MM.1S (cell line): ENCODE measurements around the gene RNF152.

Source experiments
- EZH2 ChIP-seq: fragments of 300-600 bp; sonication (generic); optimal IDR thresholded peaks from 2 replicates; pipeline ENCODE3; 2017; ENCODE audit warnings: low read depth, mild to moderate bottlenecking, antibody characterized with exemption, low read length, mixed read lengths
- EZH2phosphoT487 ChIP-seq: fragments of 300-600 bp; sonication (generic); IDR thresholded peaks from 2 replicates; pipeline ENCODE4 v1.6.1; 2018; ENCODE audit warnings: antibody characterized with exemption, low read length
- TF ChIP-seq, protein P1 (sequence below): fragments of 300-600 bp; sonication (generic); IDR thresholded peaks from 2 replicates; pipeline ENCODE4 v1.5.1; 2016; ENCODE audit warnings: antibody characterized with exemption, low read length, mixed read lengths

DNA sequence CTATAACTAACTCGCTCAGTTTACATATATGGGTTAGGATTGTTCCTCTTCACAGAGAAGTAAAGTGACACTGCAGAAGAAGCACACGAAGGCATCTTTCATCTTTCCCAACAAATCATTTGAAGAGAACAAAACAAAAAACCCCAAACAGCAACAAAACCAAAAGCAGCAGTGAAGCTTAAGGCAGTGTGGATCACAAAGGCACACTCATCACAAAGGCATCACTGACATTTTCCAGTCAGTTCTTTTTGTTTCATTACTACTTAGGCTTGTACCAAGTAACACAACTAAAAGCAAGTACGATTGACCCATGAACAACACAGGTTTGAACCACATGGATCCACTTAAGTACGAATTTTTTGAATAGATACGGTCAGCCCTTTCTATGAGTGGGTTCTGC, 75.7 kb downstream of the RNF152 start:
- TF ChIP-seq EZH2phosphoT487 (no peak), EZH2 (no peak)
- TF ChIP-seq, protein P1, sequence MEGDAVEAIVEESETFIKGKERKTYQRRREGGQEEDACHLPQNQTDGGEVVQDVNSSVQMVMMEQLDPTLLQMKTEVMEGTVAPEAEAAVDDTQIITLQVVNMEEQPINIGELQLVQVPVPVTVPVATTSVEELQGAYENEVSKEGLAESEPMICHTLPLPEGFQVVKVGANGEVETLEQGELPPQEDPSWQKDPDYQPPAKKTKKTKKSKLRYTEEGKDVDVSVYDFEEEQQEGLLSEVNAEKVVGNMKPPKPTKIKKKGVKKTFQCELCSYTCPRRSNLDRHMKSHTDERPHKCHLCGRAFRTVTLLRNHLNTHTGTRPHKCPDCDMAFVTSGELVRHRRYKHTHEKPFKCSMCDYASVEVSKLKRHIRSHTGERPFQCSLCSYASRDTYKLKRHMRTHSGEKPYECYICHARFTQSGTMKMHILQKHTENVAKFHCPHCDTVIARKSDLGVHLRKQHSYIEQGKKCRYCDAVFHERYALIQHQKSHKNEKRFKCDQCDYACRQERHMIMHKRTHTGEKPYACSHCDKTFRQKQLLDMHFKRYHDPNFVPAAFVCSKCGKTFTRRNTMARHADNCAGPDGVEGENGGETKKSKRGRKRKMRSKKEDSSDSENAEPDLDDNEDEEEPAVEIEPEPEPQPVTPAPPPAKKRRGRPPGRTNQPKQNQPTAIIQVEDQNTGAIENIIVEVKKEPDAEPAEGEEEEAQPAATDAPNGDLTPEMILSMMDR: no peak
